BJ (cell line): Measurements from ENCODE around the gene NUDT9. TPM values are rescaled to one million over a fixed set of nuclear protein-coding genes. Genes with fewer than 3 reads are reported as not detected.
"Not testable (repeated sequence)": the region's sequence is repeated elsewhere in the genome, so short reads cannot be mapped to it uniquely, and the experiment has no call there.

Experiments used
- CTCF ChIA-PET: fragments of 350-600 bp; formaldehyde crosslinking; extraction: SDS; loops from one replicate; lab custom pipeline; 2021; ENCODE audit warnings: antibody characterized with exemption, inconsistent platforms; lab: Yijun Ruan, JAX
- POLR2A ChIA-PET: fragments of 300-600 bp; sonication (Branson Sonifier 250); formaldehyde crosslinking; extraction: SDS; loops from one replicate; lab custom pipeline; 2021; ENCODE audit warnings: antibody characterized with exemption; lab: Charles Lee
- DNase-seq: peaks from one replicate; pipeline ENCODE4 v3.0.0-alpha.2; 2011; ENCODE audit warnings: low read depth
- H3K27me3 ChIP-seq: 2 replicates; pipeline ENCODE4 v1.6.0; 2011; ENCODE audit warnings: low read length; ENCODE audit not compliant: control insufficient read depth, insufficient read depth
- H3K36me3 ChIP-seq: 2 replicates; pipeline ENCODE4 v1.5.1; 2011; ENCODE audit warnings: low read length; ENCODE audit not compliant: control insufficient read depth, insufficient read depth
- H3K4me3 ChIP-seq: 2 replicates; pipeline ENCODE4 v1.5.1; 2011; ENCODE audit warnings: low read depth, mild to moderate bottlenecking, control low read depth, low read length
- CTCF ChIP-seq: IDR thresholded peaks from 2 replicates; pipeline ENCODE4 v1.5.1; 2011; ENCODE audit warnings: low read depth, mild to moderate bottlenecking, control low read depth, inconsistent platforms, low read length, moderate library complexity; ENCODE audit not compliant: insufficient read depth
- polyA plus RNA-seq: library from polyadenylated mRNA; depleted of rRNA; stranded (reverse); fragments of >200 nt; gene quantifications from 2 replicates; pipeline ENCODE4 v1.2.3, GENCODE V29; 2011

NUDT9 gene
- polyA plus RNA-seq, 1 experiment = 12.0 TPM

- H3K36me3 ChIP-seq = no peaks in the 10 kb centered on the region
- no peak overlapping the region for H3K4me3 ChIP-seq
- no peaks in the 10 kb centered on the region; the same call in 1 of the 2 replicates for H3K27me3 ChIP-seq
- POLR2A ChIA-PET = no interaction called here
- CTCF ChIA-PET = interaction anchor here (1.4 kb wide), 1 partner anchor 9 kb away, joined by 6 read pairs; the partner anchor contains the start of gene HSD17B11
- TF ChIP-seq CTCF = no peak
- DNase-seq = no peak
Observed at GRCh38 chr4:87399954-87400353, 22.4 kb upstream of the NUDT9 start.

- H3K36me3 ChIP-seq, DNase-seq, CTCF ChIA-PET, H3K4me3 ChIP-seq, H3K27me3 ChIP-seq, POLR2A ChIA-PET: not testable (repeated sequence)
Observed at GRCh38 chr4:87403732-87404131, 18.6 kb upstream of the NUDT9 start.

GRCh38 chr4:87405211-87405820 is 17.1 kb upstream of the NUDT9 start:
- TF ChIP-seq CTCF = no peak
- DNase-seq = no peak
- Histone ChIP-seq H3K27me3 (no peaks in the 10 kb centered on the region), H3K4me3 (no peak overlapping the region), H3K36me3 (no peaks in the 10 kb centered on the region)
- ChIA-PET POLR2A (no interaction called here), CTCF (no interaction called here)

GRCh38 chr4:87406462-87406861 is 15.9 kb upstream of the NUDT9 start:
- Histone ChIP-seq H3K27me3 (no peaks in the 10 kb centered on the region), H3K4me3 (no peak overlapping the region), H3K36me3 (no peaks in the 10 kb centered on the region)
- no peak for DNase-seq
- no peak for TF ChIP-seq CTCF
- CTCF ChIA-PET = interaction anchor here (1.3 kb wide), 1 partner anchor 14 kb away, joined by 3 read pairs; no protein-coding TSS in a partner anchor
- POLR2A ChIA-PET = no interaction called here

- CTCF ChIA-PET = interaction anchor here (1.3 kb wide), 1 partner anchor 14 kb away, joined by 3 read pairs; no protein-coding TSS in a partner anchor
- POLR2A ChIA-PET, H3K4me3 ChIP-seq, H3K27me3 ChIP-seq, DNase-seq, H3K36me3 ChIP-seq: not testable (repeated sequence)
Observed at GRCh38 chr4:87406902-87407301, 15.5 kb upstream of the NUDT9 start.

GRCh38 chr4:87409420-87409939 is 12.9 kb upstream of the NUDT9 start:
- no peak for DNase-seq
- ChIA-PET CTCF (no interaction called here), POLR2A (no interaction called here)
- Histone ChIP-seq H3K36me3 (no peaks in the 10 kb centered on the region), H3K4me3 (no peak overlapping the region), H3K27me3 (no peaks in the 10 kb centered on the region)
- TF ChIP-seq CTCF = no peak
